SK-N-SH treated with all-trans-retinoic acid at 6 μM for 48 hours (cell line): ENCODE data around the gene NFIL3.
"Not testable (repeated sequence)": the region's sequence is repeated elsewhere in the genome, so short reads cannot be mapped to it uniquely, and the experiment has no call there.

Experiments used
- ATAC-seq: fragments of 200-7000 bp; cut with Tn5 transposase; 3 replicates; pipeline ENCODE4 v1.9.1; 2020; ENCODE audit warnings: mild to moderate bottlenecking, moderate library complexity
- BACH2 ChIP-seq: fragments of 250-450 bp; sonication (Bioruptor Pico); IDR thresholded peaks from 2 replicates; pipeline ENCODE4 v1.9.0; 2021; ENCODE audit warnings: mild to moderate bottlenecking, borderline replicate concordance
- CSDC2 ChIP-seq: fragments of 250-450 bp; sonication (Bioruptor Pico); IDR thresholded peaks from 2 replicates; pipeline ENCODE4 v1.5.0; 2020; ENCODE audit warnings: mild to moderate bottlenecking, moderate library complexity
- CSRNP3 ChIP-seq: fragments of 250-450 bp; sonication (Bioruptor Pico); IDR thresholded peaks from 2 replicates; pipeline ENCODE4 v1.5.1; 2021; ENCODE audit warnings: mild to moderate bottlenecking, moderate library complexity
- ESRRG ChIP-seq: fragments of 250-450 bp; sonication (Bioruptor Pico); IDR thresholded peaks from 2 replicates; pipeline ENCODE4 v1.6.1; 2021; ENCODE audit warnings: mild to moderate bottlenecking
- GLIS3 ChIP-seq: fragments of 250-450 bp; sonication (Bioruptor Pico); IDR thresholded peaks from 2 replicates; pipeline ENCODE4 v1.5.0; 2020; ENCODE audit warnings: mild to moderate bottlenecking, moderate library complexity
- ISL1 ChIP-seq: fragments of 250-450 bp; sonication (Bioruptor Pico); IDR thresholded peaks from 2 replicates; pipeline ENCODE4 v2.1.2; 2022; ENCODE audit warnings: mild to moderate bottlenecking, moderate library complexity
- OSR1 ChIP-seq: fragments of 250-450 bp; sonication (Bioruptor Pico); IDR thresholded peaks from 2 replicates; pipeline ENCODE4 v1.8.0; 2022; ENCODE audit warnings: moderate library complexity, mild to moderate bottlenecking, inconsistent platforms
- PATZ1 ChIP-seq: fragments of 250-450 bp; sonication (Bioruptor Pico); IDR thresholded peaks from 2 replicates; pipeline ENCODE4 v1.8.0; 2020; ENCODE audit warnings: mild to moderate bottlenecking, moderate library complexity, borderline replicate concordance
- POU6F1 ChIP-seq: fragments of 250-450 bp; sonication (Bioruptor Pico); IDR thresholded peaks from 2 replicates; pipeline ENCODE4 v1.8.0; 2021; ENCODE audit warnings: low read depth, mild to moderate bottlenecking, moderate library complexity, borderline replicate concordance
- PPARA ChIP-seq: fragments of 250-450 bp; sonication (Bioruptor Pico); IDR thresholded peaks from 2 replicates; pipeline ENCODE4 v1.5.0; 2020; ENCODE audit warnings: mild to moderate bottlenecking, borderline replicate concordance
- RARB ChIP-seq: fragments of 250-450 bp; sonication (Bioruptor Pico); IDR thresholded peaks from 2 replicates; pipeline ENCODE4 v1.8.0; 2021; ENCODE audit warnings: mild to moderate bottlenecking, moderate library complexity
- SNAI2 ChIP-seq: fragments of 250-450 bp; sonication (Bioruptor Pico); IDR thresholded peaks from 2 replicates; pipeline ENCODE4 v1.5.0; 2020; ENCODE audit warnings: mild to moderate bottlenecking, moderate library complexity
- TOX ChIP-seq: fragments of 250-450 bp; sonication (Bioruptor Pico); IDR thresholded peaks from 2 replicates; pipeline ENCODE4 v1.8.0; 2021; ENCODE audit warnings: mild to moderate bottlenecking, moderate library complexity, borderline replicate concordance
- TSHZ2 ChIP-seq: fragments of 250-450 bp; sonication (Bioruptor Pico); IDR thresholded peaks from 2 replicates; pipeline ENCODE4 v1.5.0; 2020; ENCODE audit warnings: mild to moderate bottlenecking, moderate library complexity
- ZC3H10 ChIP-seq: fragments of 250-450 bp; sonication (Bioruptor Pico); IDR thresholded peaks from 2 replicates; pipeline ENCODE4 v1.5.1; 2021; ENCODE audit warnings: mild to moderate bottlenecking, moderate library complexity
- ZNF565 ChIP-seq: fragments of 450-650 bp; formaldehyde crosslinking; conservative IDR thresholded peaks from 2 replicates; pipeline ENCODE4 v1.5.0; 2020; ENCODE audit warnings: low read depth, mild to moderate bottlenecking, moderate library complexity
- ZNF70 ChIP-seq: fragments of 450-650 bp; formaldehyde crosslinking; IDR thresholded peaks from 2 replicates; pipeline ENCODE4 v1.5.0; 2020; ENCODE audit warnings: mild to moderate bottlenecking, moderate library complexity
- TF ChIP-seq, protein P1 (sequence below): fragments of 250-450 bp; sonication (Bioruptor Pico); IDR thresholded peaks from 2 replicates; pipeline ENCODE4 v1.5.1; 2020; ENCODE audit warnings: low read depth, mild to moderate bottlenecking, moderate library complexity

NFIL3 gene

GRCh38 chr9:91391818-91392217, 31.8 kb downstream of the NFIL3 start:
- no peak for TF ChIP-seq BACH2 (CRISPR knock-in tag)
- no peak for TF ChIP-seq ZNF565 (CRISPR knock-in tag)
- TF ChIP-seq, protein P1, sequence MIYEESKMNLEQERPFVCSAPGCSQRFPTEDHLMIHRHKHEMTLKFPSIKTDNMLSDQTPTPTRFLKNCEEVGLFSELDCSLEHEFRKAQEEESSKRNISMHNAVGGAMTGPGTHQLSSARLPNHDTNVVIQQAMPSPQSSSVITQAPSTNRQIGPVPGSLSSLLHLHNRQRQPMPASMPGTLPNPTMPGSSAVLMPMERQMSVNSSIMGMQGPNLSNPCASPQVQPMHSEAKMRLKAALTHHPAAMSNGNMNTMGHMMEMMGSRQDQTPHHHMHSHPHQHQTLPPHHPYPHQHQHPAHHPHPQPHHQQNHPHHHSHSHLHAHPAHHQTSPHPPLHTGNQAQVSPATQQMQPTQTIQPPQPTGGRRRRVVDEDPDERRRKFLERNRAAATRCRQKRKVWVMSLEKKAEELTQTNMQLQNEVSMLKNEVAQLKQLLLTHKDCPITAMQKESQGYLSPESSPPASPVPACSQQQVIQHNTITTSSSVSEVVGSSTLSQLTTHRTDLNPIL (CRISPR knock-in tag), result no peak
- TF ChIP-seq POU6F1 (CRISPR knock-in tag), result no peak
- TF ChIP-seq RARB (CRISPR knock-in tag), result no peak
- no peak for TF ChIP-seq OSR1
- TF ChIP-seq PPARA (CRISPR knock-in tag), result no peak
- TF ChIP-seq CSRNP3, result no peak
- no peak for TF ChIP-seq GLIS3
- no peak for TF ChIP-seq TSHZ2 (CRISPR knock-in tag)
- TF ChIP-seq ESRRG (CRISPR knock-in tag), result no peak
- no peak for TF ChIP-seq ZNF70
- no peak for TF ChIP-seq CSDC2 (CRISPR knock-in tag)
- no peak for TF ChIP-seq SNAI2 (CRISPR knock-in tag)
- TF ChIP-seq TOX (CRISPR knock-in tag), result no peak
- TF ChIP-seq, all 23 proteins: peak for 0
- ATAC-seq, result no peak

GRCh38 chr9:91391412-91391811, 32.2 kb downstream of the NFIL3 start:
- no peak for ATAC-seq
- TF ChIP-seq ESRRG (CRISPR knock-in tag) (no peak), CSDC2 (CRISPR knock-in tag) (no peak), GLIS3 (no peak), TSHZ2 (CRISPR knock-in tag) (no peak), ISL1 (no peak), RARB (CRISPR knock-in tag) (no peak), BACH2 (CRISPR knock-in tag) (no peak)
- TF ChIP-seq, protein P1 (CRISPR knock-in tag), result no peak

DNA sequence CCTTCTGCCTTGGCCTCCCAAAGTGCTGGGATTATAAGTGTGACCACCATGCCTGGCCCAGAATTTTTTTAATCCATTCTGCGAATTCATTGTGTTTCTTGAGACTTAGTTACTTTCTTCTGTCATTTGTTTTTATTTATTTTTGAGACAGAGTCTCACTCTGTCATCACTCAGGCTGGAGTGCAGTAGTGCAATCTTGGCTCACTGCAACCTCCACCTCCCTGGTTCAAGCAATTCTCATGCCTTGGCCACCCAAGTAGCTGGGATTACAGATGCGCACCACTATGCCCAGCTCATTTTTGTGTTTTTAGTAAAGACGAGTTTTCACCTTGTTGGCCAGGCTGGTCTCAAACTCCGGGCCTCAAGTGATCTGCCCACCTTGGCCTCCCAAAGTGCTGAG, 33.9 kb downstream of the NFIL3 start:
- not testable (repeated sequence) for ATAC-seq

DNA sequence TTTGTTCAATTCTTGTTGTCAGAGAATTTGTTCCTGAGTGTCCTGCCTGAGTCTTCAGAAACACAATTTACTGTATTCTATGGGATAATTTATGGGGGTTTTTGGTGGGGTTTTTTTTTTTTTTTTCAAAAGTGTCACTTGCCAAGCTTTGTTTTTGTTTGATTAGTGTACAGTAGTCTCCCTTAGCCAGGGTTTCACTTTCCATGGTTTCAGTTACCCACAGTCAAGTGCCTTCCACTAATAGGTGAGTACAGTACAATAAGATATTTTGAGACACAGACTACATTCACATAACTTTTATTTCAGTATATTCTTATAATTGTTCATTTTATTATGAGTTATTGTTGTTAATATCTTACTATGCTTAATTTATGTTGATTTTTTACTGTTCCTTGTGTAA, 36.9 kb downstream of the NFIL3 start:
- no peak for ATAC-seq
- TF ChIP-seq SNAI2 (CRISPR knock-in tag), result no peak
- no peak for TF ChIP-seq ZC3H10 (CRISPR knock-in tag)
- TF ChIP-seq CSDC2 (CRISPR knock-in tag), result no peak
- no peak for TF ChIP-seq RARB (CRISPR knock-in tag)
- TF ChIP-seq PPARA (CRISPR knock-in tag), result no peak
- TF ChIP-seq PATZ1 (CRISPR knock-in tag), result no peak
- TF ChIP-seq, all 23 proteins: peak for 0
